ENCODE measurements around the gene CIB1. TPM values are rescaled to one million over a fixed set of nuclear protein-coding genes. Genes with fewer than 3 reads are reported as not detected.
"Not testable (repeated sequence)": the region's sequence is repeated elsewhere in the genome, so short reads cannot be mapped to it uniquely, and the experiment has no call there.

Gene CIB1
- total RNA-seq (2021), result 23.0 and 27.8 TPM in 2 replicates
- long read RNA-seq, transcript CIB1-201 (7 exons, 1,247 nt), result major isoform, 37 of 50 reads
- long read RNA-seq, partial matches to known transcripts, result 1 of 50 reads
- long read RNA-seq, other reads (novel, unspliced or antisense), result 12 of 50 reads

- H3K79me2 ChIP-seq (ENCODE audit: insufficient read depth, low read length), result no peaks in the 10 kb centered on the region
- no peak within 1 kb of the TSS for H3K27ac ChIP-seq (ENCODE audit: insufficient read length, low read depth, low read length)
- H2BK15ac ChIP-seq (ENCODE audit: low read depth, low read length), result no peak within 1 kb of the TSS
- H2BK12ac ChIP-seq (ENCODE audit: insufficient read length, low read depth, low read length), result no peak within 1 kb of the TSS
- H3K4me3 Mint-ChIP-seq, result peak within 1 kb of the TSS; percentile 76 to 81
- no peak within 1 kb of the TSS for H2BK20ac ChIP-seq (ENCODE audit: low read depth, low read length, poor library complexity, severe bottlenecking)
- peak within 1 kb of the TSS; percentile 72 for H2AFZ ChIP-seq (ENCODE audit: low read length)
- H4K20me1 ChIP-seq (ENCODE audit: control insufficient read depth, insufficient read depth, insufficient read length), result no peaks in the 10 kb centered on the region
- H3K4me2 ChIP-seq (ENCODE audit: insufficient read depth, insufficient read length, low read length), result peak within 1 kb of the TSS; percentile 96
- no peaks in the 10 kb centered on the region; the same call in 1 of the 2 replicates for H3K4me1 ChIP-seq (ENCODE audit: insufficient read depth, low read length)
- H3K27ac Mint-ChIP-seq, result peak within 1 kb of the TSS in 1 of 3 experiments; percentile 83; a peak in 1 of 7 replicates
- no peak within 1 kb of the TSS for H2BK120ac ChIP-seq (ENCODE audit: low read depth, low read length, poor library complexity, severe bottlenecking)
- no peak within 1 kb of the TSS for H4K8ac ChIP-seq (replicated peaks; ENCODE audit: insufficient read length, low read depth, low read length)
- H2AK5ac ChIP-seq (ENCODE audit: insufficient read length, low read length), result no peak within 1 kb of the TSS
- peak; percentile 97 for DNase-seq
- no peak within 1 kb of the TSS for H2BK5ac ChIP-seq (ENCODE audit: insufficient read length, low read length)
- no peaks in the 10 kb centered on the region for H3K79me1 ChIP-seq (ENCODE audit: insufficient read depth, low read depth, low read length, poor library complexity, severe bottlenecking)
- peaks cover 15 to 16% of the 10 kb centered on the region in 2 experiments for H3K4me1 Mint-ChIP-seq
- H3K4ac ChIP-seq (ENCODE audit: low read depth, low read length), result no peak within 1 kb of the TSS
- H3K9me3 ChIP-seq (ENCODE audit: control insufficient read depth, low read depth, low read length), result no peaks in the 10 kb centered on the region
- H3T11ph ChIP-seq (ENCODE audit: low read length), result no peak within 1 kb of the TSS
- no peaks in the 10 kb centered on the region for H3K9me3 Mint-ChIP-seq
- no peak within 1 kb of the TSS for H4K5ac ChIP-seq (ENCODE audit: insufficient read length, low read depth, low read length)
- H3K14ac ChIP-seq (ENCODE audit: insufficient read depth, low read length), result no peak within 1 kb of the TSS; the same call in 1 of the 2 replicates
- no peak within 1 kb of the TSS for H3K56ac ChIP-seq (ENCODE audit: insufficient read length, low read depth, low read length)
- H3K23me2 ChIP-seq (ENCODE audit: insufficient read length, low read depth, low read length, poor library complexity, severe bottlenecking), result peaks cover 12% of the 10 kb centered on the region
- no peak within 1 kb of the TSS for H4K91ac ChIP-seq (ENCODE audit: insufficient read length, low read depth, low read length)
- H3K23ac ChIP-seq (ENCODE audit: insufficient read length, low read depth, low read length), result no peak within 1 kb of the TSS
- peaks cover 17 to 32% (median 26%) of the 10 kb centered on the region in 3 experiments for H3K36me3 Mint-ChIP-seq (ENCODE audit: insufficient read depth in 1 of 3, low read depth in 3 of 3)
- H3K27me3 ChIP-seq (ENCODE audit: insufficient read depth, low read length), result no peaks in the 10 kb centered on the region
- no CpG with 5 or more reads among the region's 63 CpGs for WGBS (ENCODE audit: extremely low coverage, insufficient read length, low lambda C conversion rate)
- H3K9ac ChIP-seq (ENCODE audit: extremely low read depth, insufficient read length, low read length), result peak within 1 kb of the TSS; percentile 38
- H3K27me3 Mint-ChIP-seq (ENCODE audit: low read depth), result peaks cover 1% of the 10 kb centered on the region; the same call in 1 of the 2 replicates
- TF ChIP-seq CTCF (conservative IDR thresholded peaks at IDR 0.05), result no peak; the same call in 2 of the 3 replicates
- H3K18ac ChIP-seq (ENCODE audit: insufficient read length, low read depth, low read length), result no peak within 1 kb of the TSS
Measured at GRCh38 chr15:90233387-90234095, at the start of gene CIB1. Gene CIB1, minus strand, starts transcription at chr15:90233941. Its CDS starts 56 bp downstream, at chr15:90233885.

GRCh38 chr15:90281637-90282036, 47.9 kb upstream of the CIB1 start:
- H2AFZ ChIP-seq (ENCODE audit: low read length); H3K4me1 ChIP-seq (ENCODE audit: insufficient read depth, low read length); H3K9me3 Mint-ChIP-seq; H3K27me3 ChIP-seq (ENCODE audit: insufficient read depth, low read length); H3K27me3 Mint-ChIP-seq (ENCODE audit: low read depth); H2BK20ac ChIP-seq (ENCODE audit: low read depth, low read length, poor library complexity, severe bottlenecking); H3K14ac ChIP-seq (ENCODE audit: insufficient read depth, low read length); H2BK12ac ChIP-seq (ENCODE audit: insufficient read length, low read depth, low read length); H2BK5ac ChIP-seq (ENCODE audit: insufficient read length, low read length); H3T11ph ChIP-seq (ENCODE audit: low read length); H3K27ac ChIP-seq (ENCODE audit: insufficient read length, low read depth, low read length); H3K23ac ChIP-seq (ENCODE audit: insufficient read length, low read depth, low read length); H3K18ac ChIP-seq (ENCODE audit: insufficient read length, low read depth, low read length); H2AK5ac ChIP-seq (ENCODE audit: insufficient read length, low read length); H3K79me1 ChIP-seq (ENCODE audit: insufficient read depth, low read depth, low read length, poor library complexity, severe bottlenecking); H3K9ac ChIP-seq (ENCODE audit: extremely low read depth, insufficient read length, low read length); H3K27ac Mint-ChIP-seq; DNase-seq; H4K20me1 ChIP-seq (ENCODE audit: control insufficient read depth, insufficient read depth, insufficient read length); H3K23me2 ChIP-seq (ENCODE audit: insufficient read length, low read depth, low read length, poor library complexity, severe bottlenecking); H3K56ac ChIP-seq (ENCODE audit: insufficient read length, low read depth, low read length); H3K4ac ChIP-seq (ENCODE audit: low read depth, low read length); H3K36me3 Mint-ChIP-seq (ENCODE audit: insufficient read depth in 1 of 3, low read depth in 3 of 3); H3K9me3 ChIP-seq (ENCODE audit: control insufficient read depth, low read depth, low read length); H4K5ac ChIP-seq (ENCODE audit: insufficient read length, low read depth, low read length); H4K91ac ChIP-seq (ENCODE audit: insufficient read length, low read depth, low read length); H2BK15ac ChIP-seq (ENCODE audit: low read depth, low read length); H3K4me1 Mint-ChIP-seq; H3K79me2 ChIP-seq (ENCODE audit: insufficient read depth, low read length); H3K4me3 Mint-ChIP-seq; H4K8ac ChIP-seq (replicated peaks; ENCODE audit: insufficient read length, low read depth, low read length); H3K4me2 ChIP-seq (ENCODE audit: insufficient read depth, insufficient read length, low read length); H2BK120ac ChIP-seq (ENCODE audit: low read depth, low read length, poor library complexity, severe bottlenecking): not testable (repeated sequence)
- WGBS (ENCODE audit: extremely low coverage, insufficient read length, low lambda C conversion rate), result no CpG with 5 or more reads among the region's 6 CpGs

Data from H9 (cell line).